GM23248 (cell line): Measurements from ENCODE around the gene ASIP. TPM values are rescaled to one million over a fixed set of nuclear protein-coding genes. Genes with fewer than 3 reads are reported as not detected.
A peak's percentile ranks its signal among the peaks of the same experiment; 100 is the strongest.

Source experiments
- DNase-seq: peaks from one replicate; pipeline ENCODE4 v3.0.0-alpha.2; 2015
- H2AFZ ChIP-seq: fragments of 200-600 bp; sonication (generic); 2 replicates; pipeline ENCODE4 v1.6.1; 2016; ENCODE audit warnings: antibody characterized with exemption
- H3F3A ChIP-seq: fragments of 200-600 bp; sonication (generic); 2 replicates; pipeline ENCODE4 v1.6.1; 2016; ENCODE audit warnings: mild to moderate bottlenecking, antibody characterized with exemption, mixed run types; ENCODE audit not compliant: insufficient read depth
- H3K27ac ChIP-seq: fragments of 200-600 bp; sonication (generic); 2 replicates; pipeline ENCODE4 v1.5.1; 2016; ENCODE audit warnings: mild to moderate bottlenecking
- H3K27me3 ChIP-seq: fragments of 200-600 bp; sonication (generic); replicated peaks from 2 replicates; pipeline ENCODE4 v1.6.1; 2016; ENCODE audit warnings: mild to moderate bottlenecking; ENCODE audit not compliant: insufficient read depth
- H3K36me3 ChIP-seq: fragments of 200-600 bp; sonication (generic); 2 replicates; pipeline ENCODE4 v1.6.1; 2016; ENCODE audit warnings: low read depth, mild to moderate bottlenecking
- H3K4me1 ChIP-seq: fragments of 200-600 bp; sonication (generic); 2 replicates; pipeline ENCODE4 v1.6.1; 2016; ENCODE audit warnings: mild to moderate bottlenecking; ENCODE audit not compliant: insufficient read depth
- H3K4me2 ChIP-seq: fragments of 200-600 bp; sonication (generic); one replicate; pipeline ENCODE4 v1.6.1; 2016; ENCODE audit warnings: mild to moderate bottlenecking; ENCODE audit not compliant: unreplicated experiment
- H3K4me3 ChIP-seq: fragments of 200-600 bp; sonication (generic); 2 replicates; pipeline ENCODE4 v1.5.1; 2016; ENCODE audit warnings: mild to moderate bottlenecking
- H3K79me2 ChIP-seq: fragments of 200-600 bp; sonication (generic); 2 replicates; pipeline ENCODE4 v1.6.1; 2016; ENCODE audit warnings: mild to moderate bottlenecking; ENCODE audit not compliant: insufficient read depth
- H3K9ac ChIP-seq: fragments of 200-600 bp; sonication (generic); 2 replicates; pipeline ENCODE4 v1.6.1; 2016; ENCODE audit warnings: mild to moderate bottlenecking
- H3K9me2 ChIP-seq: fragments of 200-600 bp; sonication (generic); 2 replicates; pipeline ENCODE4 v1.6.1; 2016; ENCODE audit warnings: mixed run types, mild to moderate bottlenecking, moderate library complexity; ENCODE audit not compliant: insufficient read depth
- H3K9me3 ChIP-seq: fragments of 200-600 bp; sonication (generic); one replicate; pipeline ENCODE4 v1.6.1; 2017; ENCODE audit warnings: low read depth
- H4K20me1 ChIP-seq: fragments of 200-600 bp; sonication (generic); 2 replicates; pipeline ENCODE4 v1.6.0; 2016; ENCODE audit not compliant: insufficient read depth
- EZH2 ChIP-seq: fragments of 200-600 bp; sonication (generic); IDR thresholded peaks from 2 replicates; pipeline ENCODE4 v1.6.1; 2018; ENCODE audit warnings: antibody characterized with exemption, mild to moderate bottlenecking; ENCODE audit not compliant: insufficient read depth, poor library complexity, severe bottlenecking
- EZH2phosphoT487 ChIP-seq: fragments of 200-600 bp; sonication (generic); IDR thresholded peaks from 2 replicates; pipeline ENCODE4 v1.6.1; 2018; ENCODE audit warnings: antibody characterized with exemption, moderate library complexity, mild to moderate bottlenecking, low read depth; ENCODE audit not compliant: insufficient read depth
- WGBS, 2 experiments: methylation state at CpG; one replicate each; pipeline ENCODE4 v1.1.6; 2015 to 2017; ENCODE audit warnings: low lambda C conversion rate in 2 of 2, low coverage in 1 of 2; ENCODE audit errors: missing lambda C conversion rate in 2 of 2; 5-methylcytosine and 5-hydroxymethylcytosine counted together
- in situ Hi-C: fragments of 300-500 bp; cut with MboI; formaldehyde crosslinking; loops from 2 replicates; pipeline ENCODE4 v1.15.0; 2020
- polyA plus RNA-seq: library from polyadenylated mRNA; unstranded; fragments of >200 nt; fragmentation: Nextera tagmentation; extraction: Ambion mirVana; gene quantifications from 2 replicates; pipeline ENCODE4 v1.2.1, GENCODE V29; 2016
- total RNA-seq: library from RNA; depleted of rRNA; stranded (reverse); fragments of >200 nt; shearing (Covaris generic); gene quantifications from 2 replicates; pipeline ENCODE4 v1.2.3, GENCODE V29; 2014

Gene ASIP
- total and polyA plus RNA-seq, 2 experiments from 2014 or later, result not detected

- H3K27me3 ChIP-seq, result no peaks in the 10 kb centered on the region
- no peak overlapping the region for H3K4me3 ChIP-seq
- H3K9me3 ChIP-seq, result no peaks in the 10 kb centered on the region
- in situ Hi-C loops, result no loop called here
- no peak overlapping the region for H3K9ac ChIP-seq
- no peak overlapping the region for H3K4me2 ChIP-seq
- H3F3A ChIP-seq, result no peaks in the 10 kb centered on the region; the same call in 1 of the 2 replicates
- no peaks in the 10 kb centered on the region for H3K79me2 ChIP-seq
- H3K27ac ChIP-seq, result no peak overlapping the region
- no peaks in the 10 kb centered on the region for H3K36me3 ChIP-seq
- H4K20me1 ChIP-seq, result no peaks in the 10 kb centered on the region
- DNase-seq, result no peak
- H2AFZ ChIP-seq, result no peak overlapping the region
- 96 to 97% methylated on average over 5 of the region's 5 CpGs for WGBS, 2 experiments
- TF ChIP-seq EZH2phosphoT487, result no peak
- H3K9me2 ChIP-seq, result no peaks in the 10 kb centered on the region
- peaks cover 9% of the 10 kb centered on the region for H3K4me1 ChIP-seq
Observed at GRCh38 chr20:34264141-34264540, 22.9 kb downstream of the ASIP start.

- Histone ChIP-seq H3K36me3 (no peaks in the 10 kb centered on the region), H3K4me1 (peaks cover 22% of the 10 kb centered on the region), H3K27ac (no peak overlapping the region), H4K20me1 (no peaks in the 10 kb centered on the region), H3K27me3 (no peaks in the 10 kb centered on the region), H3K4me3 (no peak overlapping the region), H3K9me3 (no peaks in the 10 kb centered on the region), H2AFZ (no peak overlapping the region), H3K4me2 (no peak overlapping the region), H3F3A (peaks cover 19% of the 10 kb centered on the region), H3K79me2 (no peaks in the 10 kb centered on the region), H3K9me2 (no peaks in the 10 kb centered on the region), H3K9ac (no peak overlapping the region)
- TF ChIP-seq EZH2 (no peak), EZH2phosphoT487 (no peak)
- in situ Hi-C loops, result no loop called here
- 94 to 97% methylated on average over 12 of the region's 12 CpGs for WGBS, 2 experiments
- no peak for DNase-seq
Observed at GRCh38 chr20:34268145-34268544, 26.9 kb downstream of the ASIP start.

- H2AFZ ChIP-seq, result peak overlapping the region; percentile 34
- H3K79me2 ChIP-seq, result no peaks in the 10 kb centered on the region
- in situ Hi-C loops, result no loop called here
- H3K9me2 ChIP-seq, result no peaks in the 10 kb centered on the region
- no peaks in the 10 kb centered on the region for H3K36me3 ChIP-seq
- H3K27me3 ChIP-seq, result no peaks in the 10 kb centered on the region
- H4K20me1 ChIP-seq, result no peaks in the 10 kb centered on the region
- 43 to 48% methylated on average over 50 to 58 of the region's 58 CpGs for WGBS, 2 experiments
- H3K9ac ChIP-seq, result no peak overlapping the region; the same call in 1 of the 2 replicates
- peaks cover 27% of the 10 kb centered on the region for H3F3A ChIP-seq
- H3K4me3 ChIP-seq, result peak overlapping the region; percentile 56
- peak overlapping the region; percentile 56 for H3K4me2 ChIP-seq
- no peak for TF ChIP-seq EZH2
- TF ChIP-seq EZH2phosphoT487, result no peak
- H3K9me3 ChIP-seq, result no peaks in the 10 kb centered on the region
- no peak overlapping the region for H3K27ac ChIP-seq
- peak; percentile 48 for DNase-seq
- peaks cover 22% of the 10 kb centered on the region for H3K4me1 ChIP-seq
Observed at GRCh38 chr20:34268851-34269636, 27.8 kb downstream of the ASIP start.

GRCh38 chr20:34269996-34270627 lies 28.9 kb downstream of the ASIP start:
- peak; percentile 40 for DNase-seq
- Histone ChIP-seq H3K9me2 (no peaks in the 10 kb centered on the region), H3K4me1 (peaks cover 22% of the 10 kb centered on the region), H3K27ac (no peak overlapping the region), H3K4me3 (no peak overlapping the region), H2AFZ (no peak overlapping the region), H3K79me2 (no peaks in the 10 kb centered on the region), H3K36me3 (no peaks in the 10 kb centered on the region), H3K9me3 (no peaks in the 10 kb centered on the region), H3K4me2 (no peak overlapping the region), H3K27me3 (no peaks in the 10 kb centered on the region), H3F3A (peaks cover 28% of the 10 kb centered on the region), H4K20me1 (no peaks in the 10 kb centered on the region), H3K9ac (no peak overlapping the region)
- 59 to 66% methylated on average over 9 of the region's 9 CpGs for WGBS, 2 experiments
- in situ Hi-C loops, result no loop called here
- no peak for TF ChIP-seq EZH2
- no peak for TF ChIP-seq EZH2phosphoT487
